Erythroblast (primary cell): ENCODE results near the gene ANKRD29.

ENCODE experiments used
- GATA1 ChIP-seq: IDR thresholded peaks from 2 replicates; pipeline ENCODE4 v1.6.1; 2011; ENCODE audit warnings: low read depth, mild to moderate bottlenecking, control low read depth, low read length, moderate library complexity
- POLR2A ChIP-seq: IDR thresholded peaks from 2 replicates; pipeline ENCODE4 v1.6.1; 2011; ENCODE audit warnings: mild to moderate bottlenecking, low read length

DNA sequence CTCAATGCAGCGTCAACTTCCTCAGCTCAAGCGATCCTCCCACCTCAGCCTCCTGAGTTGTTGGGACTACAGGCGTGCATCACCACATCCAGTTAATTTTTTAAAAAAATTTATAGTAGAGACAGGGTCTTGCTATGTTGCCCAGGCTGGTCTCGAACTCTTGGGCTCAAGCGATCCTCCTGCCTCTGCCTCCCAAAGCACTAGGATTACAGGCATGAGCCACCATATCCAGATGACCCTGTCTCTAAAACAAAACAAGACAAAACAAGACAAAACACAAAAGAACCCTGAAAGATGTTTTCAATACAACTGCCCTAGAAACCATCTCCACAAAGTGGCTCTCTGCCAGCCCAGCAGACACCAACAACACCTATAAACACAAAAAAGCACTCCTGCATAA, 31.4 kb downstream of the ANKRD29 start:
- TF ChIP-seq POLR2A = no peak
- TF ChIP-seq GATA1 = no peak
